Spleen (tissue), 11 donors: ENCODE results near the gene PRKCB. TPM values are rescaled to one million over a fixed set of nuclear protein-coding genes. Genes with fewer than 3 reads are reported as not detected.

Experiments
- DNase-seq: peaks from one replicate; pipeline ENCODE4 v3.0.0-alpha.2; 2020
- H3K27ac ChIP-seq, 8 donors: fragments of 200-600 bp; sonication (generic) in 7 of 8; 1 replicate in 4 of 8; 2 replicates in 4 of 8; pipeline versions ENCODE4 v1.5.0 to v1.8.0; 2016 to 2021; ENCODE audit warnings: inconsistent platforms in 4 of 8, mild to moderate bottlenecking in 4 of 8, moderate library complexity in 1 of 8
- H3K27me3 ChIP-seq, 7 donors: fragments of 200-600 bp; sonication (generic) in 6 of 7; replicated peaks in 1 of 7; 1 replicate in 4 of 7; 2 replicates in 3 of 7; pipeline versions ENCODE4 v1.5.0 to v1.8.0; 2016 to 2021; ENCODE audit warnings: inconsistent platforms in 3 of 7, mild to moderate bottlenecking in 1 of 7
- H3K36me3 ChIP-seq, 6 donors: fragments of 200-600 bp; sonication (generic) in 5 of 6; 1 replicate in 4 of 6; 2 replicates in 2 of 6; pipeline versions ENCODE4 v1.5.0 to v1.8.0; 2016 to 2021; ENCODE audit warnings: inconsistent platforms in 2 of 6
- H3K4me1 ChIP-seq, 6 donors: fragments of 200-600 bp; sonication (generic) in 5 of 6; 1 replicate in 3 of 6; 2 replicates in 3 of 6; pipeline versions ENCODE4 v1.5.0 to v1.8.0; 2016 to 2021; ENCODE audit warnings: inconsistent platforms in 3 of 6
- H3K4me3 ChIP-seq, 8 donors: fragments of 200-600 bp; sonication (generic) in 7 of 8; 1 replicate in 4 of 8; 2 replicates in 4 of 8; pipeline versions ENCODE4 v1.5.0 to v1.8.0; 2016 to 2021; ENCODE audit warnings: inconsistent platforms in 4 of 8, mild to moderate bottlenecking in 4 of 8, moderate library complexity in 2 of 8
- H3K9me3 ChIP-seq, 8 donors: fragments of 200-600 bp; sonication (generic) in 7 of 8; 1 replicate in 4 of 8; 2 replicates in 4 of 8; pipeline versions ENCODE4 v1.5.0 to v1.8.0; 2016 to 2021; ENCODE audit warnings: inconsistent platforms in 4 of 8
- POLR2A ChIP-seq, 3 donors: fragments of 450-650 bp; IDR thresholded peaks; one replicate each; pipeline ENCODE4 v1.5.1; 2017; ENCODE audit warnings: antibody characterized with exemption in 3 of 3, mild to moderate bottlenecking in 1 of 3
- POLR2AphosphoS5 ChIP-seq, 3 donors: sonication (generic); formaldehyde crosslinking; IDR thresholded peaks; one replicate each; pipeline ENCODE4 v1.5.1; 2017; ENCODE audit warnings: antibody characterized with exemption in 3 of 3
- WGBS, 5 donors: extraction: QIAGEN DNeasy Blood & Tissue Kit in 3 of 5; methylation state at CpG; one replicate each; pipeline versions ENCODE4 v1.1.5 to v1.1.7; 2013 to 2018; 5-methylcytosine and 5-hydroxymethylcytosine counted together
- intact Hi-C: fragments of 100-400 bp; cut with DNase I; formaldehyde crosslinking; loops from one replicate; pipeline ENCODE4 v1.15.0; 2023; ENCODE audit warnings: low total_unique reads
- polyA plus RNA-seq, 3 donors: library from polyadenylated mRNA; stranded (reverse); fragments of 200-250 nt; gene quantifications; one replicate each; pipeline ENCODE4 v1.2.1, GENCODE V29; 2013
- total RNA-seq, 7 donors: library from RNA; depleted of rRNA in 3 of 7; stranded (reverse); fragments of >200 nt in 3 of 7; fragmentation: NEBNext Ultra II Directional in 4 of 7; extraction: Animal tissue kit (Norgen Biotek cat#: 25700) in 4 of 7; gene quantifications; one replicate each; pipeline versions ENCODE4 v1.1.0 to v1.2.1, GENCODE V29; 2016 to 2021
- TF ChIP-seq, protein P1 (sequence below), 11 experiments: fragments of 200-600 bp in 7 of 11; fragments of 450-650 bp in 4 of 11; sonication (generic) in 4 of 11; IDR thresholded peaks in 8 of 11; conservative IDR thresholded peaks in 3 of 11; 1 replicate in 7 of 11; 2 replicates in 4 of 11; pipeline versions ENCODE4 v1.4.0 to v1.8.0; 2016 to 2021; ENCODE audit warnings: antibody characterized with exemption in 11 of 11, inconsistent platforms in 4 of 11, mild to moderate bottlenecking in 1 of 11
- donor health status: healthy with polysubstance abuse.
- donor health status: DM: no; HTN: no; CAD: no; lungs with moderate emphysema.
- donor health status: DM: no; HTN: no; CAD: no.
- donor health status: Bipolar disorder and iron deficiency.
- donor health status: healthy.
- donor health status: DM: no; HTN: no; CAD: no.
- donor health status: DM: yes; HTN: yes; CAD: no.

PRKCB gene
- total and polyA plus RNA-seq, 10 donors: 33.8 to 284 (median 182) TPM

DNA sequence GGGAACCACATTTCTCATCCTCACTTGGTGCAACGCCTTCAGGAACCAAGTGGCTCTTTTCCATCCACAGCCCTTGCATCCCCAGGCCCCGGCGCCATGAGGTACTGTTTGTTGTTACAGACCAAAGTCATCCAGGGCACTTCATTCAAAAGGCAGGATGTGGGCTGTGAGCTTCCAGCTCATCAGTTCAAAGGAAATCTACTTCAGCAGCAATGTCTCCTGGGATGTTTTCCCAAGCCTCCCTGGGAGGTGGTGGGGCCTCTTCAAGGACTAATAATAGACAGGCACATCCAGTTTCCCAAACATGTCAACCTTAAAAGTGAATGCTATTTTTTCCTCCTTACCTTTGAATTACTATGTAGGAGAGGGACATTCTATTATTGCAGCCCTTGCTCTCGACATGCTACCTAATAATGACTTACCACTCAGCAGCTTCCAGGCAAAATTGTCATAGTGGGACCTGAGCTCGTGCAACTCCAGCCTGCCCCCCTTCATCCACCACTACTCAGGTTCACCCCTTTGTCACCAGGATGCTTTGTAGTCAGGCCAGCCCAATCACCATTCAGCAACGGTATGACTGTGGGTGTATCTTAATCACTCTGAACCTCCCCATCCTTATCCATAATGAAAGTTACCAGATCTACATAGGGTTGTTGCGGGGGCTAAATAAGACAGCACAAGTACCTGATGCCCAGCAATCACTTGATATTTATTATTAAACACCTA lies 1.7 kb upstream of the PRKCB start:
- 75 to 84% (median 83%) methylated on average over 7 of the region's 7 CpGs for WGBS, 5 donors
- peaks cover 0 to 10% (median 0%) of the 10 kb centered on the region in 6 donors for H3K36me3 ChIP-seq

GRCh38 chr16:23836078-23836403 lies 258 bp downstream of the PRKCB start:
- no peak for TF ChIP-seq POLR2A (IDR thresholded peaks at IDR 0.05)
- TF ChIP-seq POLR2AphosphoS5 (IDR thresholded peaks at IDR 0.05): no peak
- TF ChIP-seq, protein P1, sequence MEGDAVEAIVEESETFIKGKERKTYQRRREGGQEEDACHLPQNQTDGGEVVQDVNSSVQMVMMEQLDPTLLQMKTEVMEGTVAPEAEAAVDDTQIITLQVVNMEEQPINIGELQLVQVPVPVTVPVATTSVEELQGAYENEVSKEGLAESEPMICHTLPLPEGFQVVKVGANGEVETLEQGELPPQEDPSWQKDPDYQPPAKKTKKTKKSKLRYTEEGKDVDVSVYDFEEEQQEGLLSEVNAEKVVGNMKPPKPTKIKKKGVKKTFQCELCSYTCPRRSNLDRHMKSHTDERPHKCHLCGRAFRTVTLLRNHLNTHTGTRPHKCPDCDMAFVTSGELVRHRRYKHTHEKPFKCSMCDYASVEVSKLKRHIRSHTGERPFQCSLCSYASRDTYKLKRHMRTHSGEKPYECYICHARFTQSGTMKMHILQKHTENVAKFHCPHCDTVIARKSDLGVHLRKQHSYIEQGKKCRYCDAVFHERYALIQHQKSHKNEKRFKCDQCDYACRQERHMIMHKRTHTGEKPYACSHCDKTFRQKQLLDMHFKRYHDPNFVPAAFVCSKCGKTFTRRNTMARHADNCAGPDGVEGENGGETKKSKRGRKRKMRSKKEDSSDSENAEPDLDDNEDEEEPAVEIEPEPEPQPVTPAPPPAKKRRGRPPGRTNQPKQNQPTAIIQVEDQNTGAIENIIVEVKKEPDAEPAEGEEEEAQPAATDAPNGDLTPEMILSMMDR (IDR thresholded peaks at IDR 0.05 in 8 of 11, conservative IDR thresholded peaks at IDR 0.05 in 3 of 11): no peak
- 0 to 1% (median 0%) methylated on average over 11 to 45 of the region's 45 CpGs; no CpG with 5 or more reads in 1 of the 5 donors for whole genome bisulfite sequencing, 5 donors
- DNase-seq: no peak
- Histone ChIP-seq H3K9me3 (peaks cover 0 to 4% (median under 1%) of the 10 kb centered on the region in 8 donors), H3K4me3 (peak overlapping the region; percentile 80 to 100 (median 88)), H3K4me1 (peaks cover 10 to 70% (median 56%) of the 10 kb centered on the region in 6 donors), H3K27ac (peak overlapping the region; percentile 48 to 94 (median 88)), H3K36me3 (peaks cover 0 to 30% (median 0%) of the 10 kb centered on the region in 6 donors), H3K27me3 (peaks cover 0 to 36% (median 6%) of the 10 kb centered on the region in 7 donors)
- intact Hi-C loops: no loop called here

More for the DNA sequence above, 1.7 kb upstream of the PRKCB start:
- intact Hi-C loops: no loop called here
- Histone ChIP-seq H3K4me1 (peaks cover 0 to 51% (median 37%) of the 10 kb centered on the region in 6 donors), H3K4me3 (no peak overlapping the region), H3K27ac (no peak overlapping the region), H3K9me3 (peaks cover 0 to 23% (median 19%) of the 10 kb centered on the region in 8 donors), H3K27me3 (peaks cover 0 to 36% (median 6%) of the 10 kb centered on the region in 7 donors)
- TF ChIP-seq POLR2AphosphoS5 (IDR thresholded peaks at IDR 0.05): no peak
- no peak for DNase-seq

GRCh38 chr16:23836404-23837311 lies 875 bp downstream of the PRKCB start:
- no peak for TF ChIP-seq POLR2A (IDR thresholded peaks at IDR 0.05)
- TF ChIP-seq POLR2AphosphoS5 (IDR thresholded peaks at IDR 0.05): peak; percentile 61 to 75 (median 74)
- TF ChIP-seq, protein P1 (IDR thresholded peaks at IDR 0.05 in 8 of 11, conservative IDR thresholded peaks at IDR 0.05 in 3 of 11): peak in 9 of 11 experiments; percentile 14 to 62 (median 36)
- Histone ChIP-seq H3K27me3 (peaks cover 0 to 36% (median 6%) of the 10 kb centered on the region in 7 donors), H3K27ac (peak overlapping the region; percentile 48 to 94 (median 88)), H3K4me3 (peak overlapping the region; percentile 80 to 100 (median 88)), H3K36me3 (peaks cover 0 to 33% (median 0%) of the 10 kb centered on the region in 6 donors), H3K4me1 (peaks cover 10 to 76% (median 61%) of the 10 kb centered on the region in 6 donors), H3K9me3 (no peaks in the 10 kb centered on the region)
- WGBS, 5 donors: 1 to 4% (median 1%) methylated on average over 45 to 63 of the region's 63 CpGs
- intact Hi-C loops: no loop called here
- peak; percentile 94 for DNase-seq

DNA sequence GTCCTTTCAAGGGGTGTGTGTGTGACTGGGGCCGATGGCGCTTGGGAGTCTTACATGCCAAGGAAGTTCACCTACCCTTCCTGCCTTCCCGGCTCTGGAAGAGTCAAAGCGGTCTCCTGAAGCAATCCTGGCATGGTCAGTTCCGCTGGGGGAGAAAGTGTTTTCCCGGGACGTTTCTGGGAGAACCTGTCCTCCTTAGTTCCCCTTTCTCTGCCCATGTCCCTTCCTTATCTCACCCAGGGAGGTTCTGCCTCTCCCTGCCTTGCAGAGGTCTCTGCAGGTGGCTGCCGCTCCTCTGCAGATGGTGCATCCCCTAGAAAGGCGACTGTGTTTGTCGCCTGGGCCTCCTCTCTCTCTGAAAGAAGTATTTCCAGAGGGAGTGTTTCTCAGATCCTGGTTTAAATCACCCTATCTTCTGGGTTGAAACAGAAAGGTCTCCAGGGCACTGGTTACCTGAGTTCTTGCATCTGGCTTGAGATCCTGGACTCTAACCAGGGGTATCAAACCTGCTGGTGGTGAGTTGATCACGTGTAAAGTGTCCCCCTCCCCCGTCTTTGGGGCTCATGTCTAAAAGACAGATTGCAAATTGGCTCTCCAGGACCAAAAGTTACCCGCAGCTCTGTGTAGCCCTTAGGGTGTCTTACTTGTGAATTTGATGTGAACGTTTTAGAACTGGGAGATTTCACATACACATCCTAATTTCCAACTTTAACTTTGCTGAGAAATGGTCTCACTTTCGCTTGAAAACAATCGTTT lies 1.9 kb downstream of the PRKCB start:
- H3K36me3 ChIP-seq: peaks cover 0 to 39% (median 0%) of the 10 kb centered on the region in 6 donors
- WGBS, 5 donors: 28 to 39% (median 30%) methylated on average over 16 of the region's 16 CpGs
- no peaks in the 10 kb centered on the region for H3K9me3 ChIP-seq
- no peak for TF ChIP-seq POLR2AphosphoS5 (IDR thresholded peaks at IDR 0.05)
- peak; percentile 77 for DNase-seq
- peaks cover 0 to 36% (median 6%) of the 10 kb centered on the region in 7 donors for H3K27me3 ChIP-seq
- H3K4me1 ChIP-seq: peaks cover 13 to 87% (median 72%) of the 10 kb centered on the region in 6 donors
- H3K4me3 ChIP-seq: peak overlapping the region; percentile 80 to 100 (median 88)
- H3K27ac ChIP-seq: peak overlapping the region; percentile 44 to 94 (median 88)
- intact Hi-C loops: no loop called here
